ENCODE measurements around the gene DNAH17. TPM values are rescaled to one million over a fixed set of nuclear protein-coding genes. Genes with fewer than 3 reads are reported as not detected.

The DNAH17 gene
- total RNA-seq, 1 experiment from 2014 or later, result 0.11 TPM

DNA sequence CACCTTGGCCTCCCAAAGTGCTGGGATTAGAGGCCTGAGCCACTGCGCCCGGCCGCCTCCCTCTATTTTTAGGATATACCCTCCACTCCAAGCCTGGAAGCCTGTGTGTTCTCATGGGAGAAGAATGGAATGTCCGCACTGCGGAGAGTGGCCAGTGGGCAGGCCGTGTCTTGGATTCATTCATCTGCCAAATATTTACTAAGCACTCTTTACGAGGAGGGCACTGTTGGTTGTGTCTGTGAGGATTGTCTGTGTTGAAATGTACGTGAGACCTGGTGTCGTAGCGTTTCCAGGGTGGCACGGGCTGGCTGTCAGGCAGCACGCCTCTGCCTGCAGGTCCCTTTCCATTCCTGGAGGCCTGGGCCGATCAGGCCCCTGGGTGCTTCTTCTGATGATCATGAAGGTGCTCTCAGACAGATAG is 179.5 kb downstream of the DNAH17 start:
- no peak for TF ChIP-seq EZH2 (IDR thresholded peaks at IDR 0.05; ENCODE audit: borderline replicate concordance, low read depth, low read length, poor library complexity, severe bottlenecking)
- TF ChIP-seq, protein P1, sequence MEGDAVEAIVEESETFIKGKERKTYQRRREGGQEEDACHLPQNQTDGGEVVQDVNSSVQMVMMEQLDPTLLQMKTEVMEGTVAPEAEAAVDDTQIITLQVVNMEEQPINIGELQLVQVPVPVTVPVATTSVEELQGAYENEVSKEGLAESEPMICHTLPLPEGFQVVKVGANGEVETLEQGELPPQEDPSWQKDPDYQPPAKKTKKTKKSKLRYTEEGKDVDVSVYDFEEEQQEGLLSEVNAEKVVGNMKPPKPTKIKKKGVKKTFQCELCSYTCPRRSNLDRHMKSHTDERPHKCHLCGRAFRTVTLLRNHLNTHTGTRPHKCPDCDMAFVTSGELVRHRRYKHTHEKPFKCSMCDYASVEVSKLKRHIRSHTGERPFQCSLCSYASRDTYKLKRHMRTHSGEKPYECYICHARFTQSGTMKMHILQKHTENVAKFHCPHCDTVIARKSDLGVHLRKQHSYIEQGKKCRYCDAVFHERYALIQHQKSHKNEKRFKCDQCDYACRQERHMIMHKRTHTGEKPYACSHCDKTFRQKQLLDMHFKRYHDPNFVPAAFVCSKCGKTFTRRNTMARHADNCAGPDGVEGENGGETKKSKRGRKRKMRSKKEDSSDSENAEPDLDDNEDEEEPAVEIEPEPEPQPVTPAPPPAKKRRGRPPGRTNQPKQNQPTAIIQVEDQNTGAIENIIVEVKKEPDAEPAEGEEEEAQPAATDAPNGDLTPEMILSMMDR (conservative IDR thresholded peaks at IDR 0.05; ENCODE audit: low read depth, low read length), result no peak
- H3K4me3 ChIP-seq (ENCODE audit: low read depth, low read length, poor library complexity, severe bottlenecking), result no peak overlapping the region
- H3K36me3 ChIP-seq (ENCODE audit: insufficient read depth, low read length, poor library complexity, severe bottlenecking), result peaks cover 42% of the 10 kb centered on the region
- DNase-seq (ENCODE audit: low spot score), result no peak
- POLR2A ChIA-PET (ENCODE audit: low non-redundant PET), result no interaction called here
- H3K4me1 ChIP-seq (ENCODE audit: insufficient read depth, low read length, poor library complexity, severe bottlenecking), result no peaks in the 10 kb centered on the region
- H3K27me3 ChIP-seq (replicated peaks; ENCODE audit: insufficient read depth, low read depth, low read length, poor library complexity), result no peaks in the 10 kb centered on the region
- no peaks in the 10 kb centered on the region for H3K9me3 ChIP-seq (ENCODE audit: low read depth, low read length, poor library complexity, severe bottlenecking)
- BruUV-seq (replicated peaks), result no TSS peak
- H3K27ac ChIP-seq (ENCODE audit: low read depth, low read length, poor library complexity, severe bottlenecking), result no peak overlapping the region
- intact Hi-C loops (cut with micrococcal nuclease; ENCODE audit: unreplicated experiment), result no loop called here
- CTCF ChIA-PET, result no interaction called here

DNA sequence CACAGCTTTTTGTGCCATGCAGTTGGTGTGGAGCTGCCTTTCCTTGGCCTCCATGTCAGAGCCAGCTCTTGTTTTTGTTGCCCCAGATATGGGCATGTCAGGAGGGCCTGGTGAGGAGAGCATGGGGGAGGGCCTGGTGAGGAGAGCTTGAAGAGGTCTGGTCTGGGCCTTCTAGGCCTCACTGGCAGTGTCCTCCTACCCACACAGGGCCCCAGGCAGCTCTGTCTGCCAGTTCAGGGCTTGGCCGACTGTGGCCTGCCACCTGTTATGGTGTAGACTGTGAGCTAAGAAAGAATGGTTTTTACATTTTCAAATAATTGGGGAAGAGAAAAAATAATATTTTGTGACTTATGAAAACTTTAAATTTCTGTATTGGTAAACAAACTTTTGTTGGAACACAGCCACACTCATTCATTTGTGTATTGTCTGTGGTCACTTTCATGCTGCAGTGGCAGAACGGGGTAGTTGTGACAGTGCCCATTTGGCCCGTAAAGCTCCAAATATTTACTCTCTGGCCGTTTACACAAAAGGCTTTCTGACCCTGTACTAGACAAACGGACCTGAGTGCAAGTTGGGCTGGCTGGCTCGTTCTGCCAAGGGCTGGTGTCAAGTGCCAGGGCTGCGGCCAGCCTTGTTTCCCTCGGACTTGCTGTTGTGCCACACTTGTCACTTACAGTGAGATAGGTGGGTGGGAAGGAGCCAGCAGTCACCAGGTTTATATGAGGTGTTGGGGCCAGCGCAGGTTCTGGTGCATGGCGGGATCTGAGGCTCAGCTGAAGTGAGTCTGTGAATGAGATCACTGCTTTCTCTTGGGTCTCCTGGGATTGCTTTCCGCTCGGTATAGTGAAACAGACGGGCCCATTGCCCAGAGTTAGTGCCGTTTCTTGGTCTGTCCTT is 180.5 kb downstream of the DNAH17 start:
- DNase-seq (ENCODE audit: low spot score), result no peak
- Histone ChIP-seq H3K27me3 (replicated peaks; ENCODE audit: insufficient read depth, low read depth, low read length, poor library complexity) (no peaks in the 10 kb centered on the region), H3K4me1 (ENCODE audit: insufficient read depth, low read length, poor library complexity, severe bottlenecking) (no peaks in the 10 kb centered on the region), H3K36me3 (ENCODE audit: insufficient read depth, low read length, poor library complexity, severe bottlenecking) (peaks cover 41% of the 10 kb centered on the region), H3K9me3 (ENCODE audit: low read depth, low read length, poor library complexity, severe bottlenecking) (no peaks in the 10 kb centered on the region), H3K4me3 (ENCODE audit: low read depth, low read length, poor library complexity, severe bottlenecking) (no peak overlapping the region), H3K27ac (ENCODE audit: low read depth, low read length, poor library complexity, severe bottlenecking) (no peak overlapping the region)
- POLR2A ChIA-PET (ENCODE audit: low non-redundant PET), result no interaction called here
- no peak for TF ChIP-seq EZH2 (IDR thresholded peaks at IDR 0.05; ENCODE audit: borderline replicate concordance, low read depth, low read length, poor library complexity, severe bottlenecking)
- TF ChIP-seq, protein P1 (conservative IDR thresholded peaks at IDR 0.05; ENCODE audit: low read depth, low read length), result no peak
- CTCF ChIA-PET, result no interaction called here
- intact Hi-C loops (cut with micrococcal nuclease; ENCODE audit: unreplicated experiment), result no loop called here
- BruUV-seq (replicated peaks), result no TSS peak

DNA sequence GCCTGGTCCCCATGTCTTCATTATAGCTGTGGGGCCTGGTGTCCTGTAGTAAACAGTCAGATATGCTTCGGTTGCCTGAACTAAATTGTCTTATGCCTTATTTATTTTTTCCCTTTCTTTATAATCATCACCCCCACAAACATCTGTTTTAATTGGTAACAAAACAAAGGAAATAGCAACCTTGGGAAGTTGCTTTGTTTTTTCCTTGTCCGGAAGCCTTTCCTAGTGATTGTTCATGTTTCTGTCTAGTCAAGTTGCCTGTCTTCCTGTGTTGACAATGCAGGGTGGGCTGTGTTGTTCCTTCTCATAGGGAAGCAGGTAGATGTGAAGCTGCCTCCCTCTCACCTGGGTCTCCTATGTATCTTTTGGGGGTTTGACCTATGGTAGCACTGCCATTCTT is 182.0 kb downstream of the DNAH17 start:
- intact Hi-C loops (cut with micrococcal nuclease; ENCODE audit: unreplicated experiment), result no loop called here
- H3K4me1 ChIP-seq (ENCODE audit: insufficient read depth, low read length, poor library complexity, severe bottlenecking), result no peaks in the 10 kb centered on the region
- POLR2A ChIA-PET (ENCODE audit: low non-redundant PET), result no interaction called here

More for the DNA sequence above, 182.0 kb downstream of the DNAH17 start:
- no peaks in the 10 kb centered on the region for H3K27me3 ChIP-seq (replicated peaks; ENCODE audit: insufficient read depth, low read depth, low read length, poor library complexity)
- no TSS peak for BruUV-seq (replicated peaks)
- peaks cover 28% of the 10 kb centered on the region for H3K36me3 ChIP-seq (ENCODE audit: insufficient read depth, low read length, poor library complexity, severe bottlenecking)
- H3K9me3 ChIP-seq (ENCODE audit: low read depth, low read length, poor library complexity, severe bottlenecking), result no peaks in the 10 kb centered on the region
- CTCF ChIA-PET, result no interaction called here
- TF ChIP-seq, protein P1 (conservative IDR thresholded peaks at IDR 0.05; ENCODE audit: low read depth, low read length), result no peak
- no peak for TF ChIP-seq EZH2 (IDR thresholded peaks at IDR 0.05; ENCODE audit: borderline replicate concordance, low read depth, low read length, poor library complexity, severe bottlenecking)
- no peak for DNase-seq (ENCODE audit: low spot score)
- no peak overlapping the region for H3K4me3 ChIP-seq (ENCODE audit: low read depth, low read length, poor library complexity, severe bottlenecking)
- H3K27ac ChIP-seq (ENCODE audit: low read depth, low read length, poor library complexity, severe bottlenecking), result no peak overlapping the region
